Liver (tissue), 9 donors: ENCODE results near the gene GLDN. TPM values are rescaled to one million over a fixed set of nuclear protein-coding genes. Genes with fewer than 3 reads are reported as not detected.

ENCODE experiments used
- DNase-seq: peaks from one replicate; pipeline ENCODE4 v3.0.0-alpha.2; 2017; ENCODE audit warnings: low spot score
- H3K27ac ChIP-seq, 2 donors: one replicate each; pipeline ENCODE4 v1.7.0; 2013; ENCODE audit warnings: inconsistent platforms in 2 of 2, low read length in 2 of 2, control low read depth in 1 of 2, low read depth in 1 of 2, mild to moderate bottlenecking in 1 of 2
- H3K27me3 ChIP-seq, 4 donors: one replicate each; pipeline versions ENCODE4 v1.6.1 to v1.7.0; 2013; ENCODE audit warnings: low read length in 3 of 4, inconsistent platforms in 1 of 4, mild to moderate bottlenecking in 1 of 4, moderate library complexity in 1 of 4; ENCODE audit not compliant: control insufficient read depth in 4 of 4, insufficient read depth in 4 of 4
- H3K36me3 ChIP-seq, 4 donors: one replicate each; pipeline versions ENCODE4 v1.6.1 to v1.7.0; 2013; ENCODE audit warnings: low read length in 3 of 4, mild to moderate bottlenecking in 3 of 4, low read depth in 1 of 4, moderate library complexity in 1 of 4; ENCODE audit not compliant: control insufficient read depth in 4 of 4, insufficient read depth in 3 of 4
- H3K4me1 ChIP-seq, 4 donors: one replicate each; pipeline versions ENCODE4 v1.6.1 to v1.7.0; 2013; ENCODE audit warnings: low read length in 3 of 4, mild to moderate bottlenecking in 3 of 4, moderate library complexity in 1 of 4; ENCODE audit not compliant: control insufficient read depth in 4 of 4, insufficient read depth in 4 of 4
- H3K4me3 ChIP-seq, 3 donors: one replicate each; pipeline versions ENCODE4 v1.6.1 to v1.7.0; 2013; ENCODE audit warnings: low read length in 3 of 3, control low read depth in 1 of 3, low read depth in 1 of 3, mild to moderate bottlenecking in 1 of 3
- H3K9ac ChIP-seq, 2 donors: one replicate each; pipeline ENCODE4 v1.7.0; 2013; ENCODE audit warnings: low read length in 2 of 2, mild to moderate bottlenecking in 2 of 2, moderate library complexity in 2 of 2, control low read depth in 1 of 2, low read depth in 1 of 2
- H3K9me3 ChIP-seq, 4 donors: one replicate each; pipeline versions ENCODE4 v1.6.1 to v1.7.0; 2013; ENCODE audit warnings: low read length in 3 of 4; ENCODE audit not compliant: control insufficient read depth in 4 of 4
- ATF3 ChIP-seq: IDR thresholded peaks from 2 replicates; pipeline ENCODE4 v1.6.1; 2016; ENCODE audit warnings: antibody characterized with exemption
- CTCF ChIP-seq: fragments of 150-350 bp; IDR thresholded peaks from 2 replicates; pipeline ENCODE4 v1.5.1; 2017; ENCODE audit warnings: improper control_type of control experiment, low read depth, low read length; ENCODE audit not compliant: missing input control
- EGR1 ChIP-seq, 2 donors: IDR thresholded peaks; 2 replicates each; pipeline ENCODE4 v1.6.1; 2016 to 2018; ENCODE audit warnings: antibody characterized with exemption in 2 of 2, low read depth in 2 of 2
- FOXA1 ChIP-seq: IDR thresholded peaks from 2 replicates; pipeline ENCODE4 v1.6.1; 2016; ENCODE audit warnings: antibody characterized with exemption
- FOXA2 ChIP-seq: IDR thresholded peaks from 2 replicates; pipeline ENCODE4 v1.6.1; 2016; ENCODE audit warnings: antibody characterized with exemption
- GABPA ChIP-seq, 2 donors: IDR thresholded peaks in 1 of 2; conservative IDR thresholded peaks in 1 of 2; 2 replicates each; pipeline ENCODE4 v1.6.1; 2016; ENCODE audit warnings: antibody characterized with exemption in 2 of 2, mild to moderate bottlenecking in 1 of 2, moderate library complexity in 1 of 2
- HNF4A ChIP-seq, 2 donors: conservative IDR thresholded peaks; 2 replicates each; pipeline ENCODE4 v1.6.1; 2016; ENCODE audit warnings: antibody characterized with exemption in 2 of 2, mild to moderate bottlenecking in 2 of 2
- HNF4G ChIP-seq: IDR thresholded peaks from 2 replicates; pipeline ENCODE4 v1.6.1; 2016; ENCODE audit warnings: antibody characterized with exemption
- JUND ChIP-seq, 2 donors: IDR thresholded peaks; 2 replicates each; pipeline ENCODE4 v1.6.1; 2016; ENCODE audit warnings: antibody characterized with exemption in 2 of 2
- MAX ChIP-seq: IDR thresholded peaks from 2 replicates; pipeline ENCODE4 v1.6.1; 2016; ENCODE audit warnings: antibody characterized with exemption
- NR2F2 ChIP-seq: IDR thresholded peaks from 2 replicates; pipeline ENCODE4 v1.6.1; 2016; ENCODE audit warnings: antibody characterized with exemption
- RAD21 ChIP-seq, 2 donors: IDR thresholded peaks; 2 replicates each; pipeline ENCODE4 v1.6.1; 2016; ENCODE audit warnings: antibody characterized with exemption in 2 of 2, mild to moderate bottlenecking in 2 of 2
- REST ChIP-seq: IDR thresholded peaks from 2 replicates; pipeline ENCODE4 v1.6.1; 2016; ENCODE audit warnings: antibody characterized with exemption, mild to moderate bottlenecking
- RXRA ChIP-seq, 2 donors: IDR thresholded peaks; 2 replicates each; pipeline ENCODE4 v1.6.1; 2017 to 2018; ENCODE audit warnings: antibody characterized with exemption in 2 of 2, mild to moderate bottlenecking in 1 of 2
- SP1 ChIP-seq: IDR thresholded peaks from 2 replicates; pipeline ENCODE4 v1.6.1; 2018; ENCODE audit warnings: antibody characterized with exemption, mild to moderate bottlenecking
- TAF1 ChIP-seq: conservative IDR thresholded peaks from 2 replicates; pipeline ENCODE4 v1.6.1; 2016; ENCODE audit warnings: antibody characterized with exemption, mild to moderate bottlenecking
- YY1 ChIP-seq: IDR thresholded peaks from 2 replicates; pipeline ENCODE4 v1.6.1; 2016; ENCODE audit warnings: antibody characterized with exemption, mild to moderate bottlenecking
- ZBTB33 ChIP-seq: IDR thresholded peaks from 2 replicates; pipeline ENCODE4 v1.6.1; 2016; ENCODE audit warnings: antibody characterized with exemption
- WGBS: extraction: QIAGEN DNeasy Blood & Tissue Kit; methylation state at CpG from one replicate; pipeline ENCODE4 v1.1.7; 2013; 5-methylcytosine and 5-hydroxymethylcytosine counted together
- polyA plus RNA-seq, 2 donors: library from polyadenylated mRNA; stranded (reverse) in 1 of 2; unstranded in 1 of 2; fragments of 200-250 nt in 1 of 2; fragments of >200 nt in 1 of 2; fragmentation: Nextera tagmentation in 1 of 2; extraction: Ambion mirVana in 1 of 2; gene quantifications; one replicate each; pipeline versions ENCODE4 v1.2.1 to v1.2.3, GENCODE V29; 2013 to 2015
- total RNA-seq, 2 donors: library from RNA; depleted of rRNA; stranded (reverse); fragments of >200 nt; gene quantifications; one replicate each; pipeline ENCODE4 v1.2.3, GENCODE V29; 2014
- donor health status: healthy.
- donor health status: healthy.
- donor health status: healthy.
- donor health status: healthy.
- donor health status: healthy.

GLDN gene
- total and polyA plus RNA-seq, 4 donors = 0.15 to 1.4 (median 0.33) TPM

GRCh38 chr15:51368751-51369450 is 27.4 kb downstream of the GLDN start:
- no peaks in the 10 kb centered on the region for H3K9me3 ChIP-seq
- whole genome bisulfite sequencing = 83% methylated on average over 3 of the region's 3 CpGs
- H3K4me1 ChIP-seq = no peaks in the 10 kb centered on the region
- TF ChIP-seq CTCF (no peak), HNF4G (no peak), SP1 (no peak), EGR1 (IDR thresholded peaks at IDR 0.05; ENCODE audit: low read depth in 2 of 2) (no peak), FOXA1 (no peak), ATF3 (no peak), MAX (no peak), RXRA (IDR thresholded peaks at IDR 0.05) (no peak), REST (no peak), RAD21 (IDR thresholded peaks at IDR 0.05) (no peak), GABPA (IDR thresholded peaks at IDR 0.05 in 1 of 2, conservative IDR thresholded peaks at IDR 0.05 in 1 of 2) (no peak), JUND (IDR thresholded peaks at IDR 0.05) (no peak), FOXA2 (no peak), HNF4A (conservative IDR thresholded peaks at IDR 0.05) (no peak), YY1 (no peak), ZBTB33 (no peak), NR2F2 (no peak), TAF1 (no peak)
- peaks cover 0 to 3% (median 0%) of the 10 kb centered on the region in 4 donors for H3K27me3 ChIP-seq
- H3K9ac ChIP-seq = no peak overlapping the region
- no peak overlapping the region for H3K27ac ChIP-seq
- no peak overlapping the region for H3K4me3 ChIP-seq
- DNase-seq = no peak
- no peaks in the 10 kb centered on the region for H3K36me3 ChIP-seq
